ENCODE measurements around the gene CENPT. TPM values are rescaled to one million over a fixed set of nuclear protein-coding genes. Genes with fewer than 3 reads are reported as not detected.

Gene CENPT
- total RNA-seq, 1 donor from 2014 or later, result 82.9 TPM

DNA sequence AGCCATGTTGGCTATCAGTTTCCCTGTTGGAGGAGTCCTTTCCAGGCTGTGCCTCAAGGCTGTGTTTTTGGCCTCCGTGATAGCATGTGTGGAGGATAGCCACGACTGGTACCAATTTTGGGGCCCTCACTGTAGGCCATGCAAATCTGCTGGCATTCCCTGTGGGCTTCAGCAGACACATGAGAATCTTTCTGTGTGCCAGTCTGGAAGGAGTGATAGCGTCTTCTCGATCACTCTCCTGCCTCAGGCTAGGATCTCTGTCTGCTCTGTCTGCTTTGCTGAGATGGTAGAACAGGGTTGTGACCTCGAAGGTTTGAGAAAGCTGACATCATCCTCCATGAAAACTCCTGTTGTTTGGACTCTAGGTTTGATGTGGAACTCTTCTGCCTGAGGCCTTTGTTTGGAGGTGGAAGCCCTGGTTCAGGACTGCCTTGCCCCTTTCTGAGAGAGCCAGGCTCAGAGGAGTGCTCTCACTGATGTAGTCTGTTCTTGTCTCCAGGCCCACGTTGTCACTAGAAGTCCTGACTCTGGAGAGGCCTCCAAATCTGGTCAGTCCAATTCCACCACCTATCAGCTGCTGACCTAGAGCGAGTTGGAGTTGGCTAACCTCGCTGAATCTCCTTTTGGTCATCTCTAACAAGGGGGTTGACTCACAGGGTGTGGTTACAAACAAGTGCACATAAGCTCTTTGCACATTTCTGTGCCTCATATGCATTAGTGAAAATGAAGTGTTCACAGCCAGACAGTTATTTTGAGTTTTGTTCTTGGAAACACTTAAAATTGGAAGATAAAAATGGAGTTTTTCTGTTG lies 13.3 kb upstream of the CENPT start:
- H3K4me3 Mint-ChIP-seq (ENCODE audit: unreplicated experiment), result no peak overlapping the region
- peaks cover 8% of the 10 kb centered on the region for H3K36me3 Mint-ChIP-seq (ENCODE audit: low read depth, unreplicated experiment)
- no peak for DNase-seq (ENCODE audit: low spot score)
- H3K27me3 Mint-ChIP-seq (ENCODE audit: unreplicated experiment), result peaks cover 7% of the 10 kb centered on the region
- H3K4me1 Mint-ChIP-seq (ENCODE audit: unreplicated experiment), result peaks cover 8% of the 10 kb centered on the region
- H3K27ac Mint-ChIP-seq (ENCODE audit: unreplicated experiment), result peak overlapping the region; percentile 24
- TF ChIP-seq, protein P1, sequence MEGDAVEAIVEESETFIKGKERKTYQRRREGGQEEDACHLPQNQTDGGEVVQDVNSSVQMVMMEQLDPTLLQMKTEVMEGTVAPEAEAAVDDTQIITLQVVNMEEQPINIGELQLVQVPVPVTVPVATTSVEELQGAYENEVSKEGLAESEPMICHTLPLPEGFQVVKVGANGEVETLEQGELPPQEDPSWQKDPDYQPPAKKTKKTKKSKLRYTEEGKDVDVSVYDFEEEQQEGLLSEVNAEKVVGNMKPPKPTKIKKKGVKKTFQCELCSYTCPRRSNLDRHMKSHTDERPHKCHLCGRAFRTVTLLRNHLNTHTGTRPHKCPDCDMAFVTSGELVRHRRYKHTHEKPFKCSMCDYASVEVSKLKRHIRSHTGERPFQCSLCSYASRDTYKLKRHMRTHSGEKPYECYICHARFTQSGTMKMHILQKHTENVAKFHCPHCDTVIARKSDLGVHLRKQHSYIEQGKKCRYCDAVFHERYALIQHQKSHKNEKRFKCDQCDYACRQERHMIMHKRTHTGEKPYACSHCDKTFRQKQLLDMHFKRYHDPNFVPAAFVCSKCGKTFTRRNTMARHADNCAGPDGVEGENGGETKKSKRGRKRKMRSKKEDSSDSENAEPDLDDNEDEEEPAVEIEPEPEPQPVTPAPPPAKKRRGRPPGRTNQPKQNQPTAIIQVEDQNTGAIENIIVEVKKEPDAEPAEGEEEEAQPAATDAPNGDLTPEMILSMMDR (IDR thresholded peaks at IDR 0.05; ENCODE audit: unreplicated experiment), result no peak
- H3K9me3 Mint-ChIP-seq (ENCODE audit: unreplicated experiment), result no peaks in the 10 kb centered on the region

DNA sequence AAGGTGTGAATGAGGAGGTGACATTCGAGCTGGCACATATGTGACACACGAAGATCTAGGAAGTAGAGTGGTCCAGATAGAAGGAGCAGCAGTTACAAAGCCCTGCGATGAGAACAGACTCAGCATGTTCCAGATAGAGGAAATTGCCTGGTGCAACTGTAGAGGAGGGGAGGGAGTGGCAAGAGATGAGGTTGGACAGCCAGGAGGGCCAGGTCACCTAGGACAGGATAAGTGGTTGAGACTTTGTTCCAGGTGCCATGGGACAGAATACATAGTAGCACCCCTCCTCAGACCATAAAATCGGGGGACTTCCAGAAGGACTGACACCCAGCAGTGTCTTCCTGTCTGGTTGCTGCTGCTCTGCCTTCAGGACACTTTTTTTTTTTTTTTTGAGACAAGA lies 11.0 kb upstream of the CENPT start:
- no peak overlapping the region for H3K4me3 Mint-ChIP-seq (ENCODE audit: unreplicated experiment)
- DNase-seq (ENCODE audit: low spot score), result no peak
- H3K9me3 Mint-ChIP-seq (ENCODE audit: unreplicated experiment), result no peaks in the 10 kb centered on the region
- H3K36me3 Mint-ChIP-seq (ENCODE audit: low read depth, unreplicated experiment), result peaks cover 8% of the 10 kb centered on the region
- TF ChIP-seq, protein P1 (IDR thresholded peaks at IDR 0.05; ENCODE audit: unreplicated experiment), result no peak
- peaks cover 22% of the 10 kb centered on the region for H3K4me1 Mint-ChIP-seq (ENCODE audit: unreplicated experiment)
- H3K27ac Mint-ChIP-seq (ENCODE audit: unreplicated experiment), result peak overlapping the region; percentile 84
- peaks cover 7% of the 10 kb centered on the region for H3K27me3 Mint-ChIP-seq (ENCODE audit: unreplicated experiment)

DNA sequence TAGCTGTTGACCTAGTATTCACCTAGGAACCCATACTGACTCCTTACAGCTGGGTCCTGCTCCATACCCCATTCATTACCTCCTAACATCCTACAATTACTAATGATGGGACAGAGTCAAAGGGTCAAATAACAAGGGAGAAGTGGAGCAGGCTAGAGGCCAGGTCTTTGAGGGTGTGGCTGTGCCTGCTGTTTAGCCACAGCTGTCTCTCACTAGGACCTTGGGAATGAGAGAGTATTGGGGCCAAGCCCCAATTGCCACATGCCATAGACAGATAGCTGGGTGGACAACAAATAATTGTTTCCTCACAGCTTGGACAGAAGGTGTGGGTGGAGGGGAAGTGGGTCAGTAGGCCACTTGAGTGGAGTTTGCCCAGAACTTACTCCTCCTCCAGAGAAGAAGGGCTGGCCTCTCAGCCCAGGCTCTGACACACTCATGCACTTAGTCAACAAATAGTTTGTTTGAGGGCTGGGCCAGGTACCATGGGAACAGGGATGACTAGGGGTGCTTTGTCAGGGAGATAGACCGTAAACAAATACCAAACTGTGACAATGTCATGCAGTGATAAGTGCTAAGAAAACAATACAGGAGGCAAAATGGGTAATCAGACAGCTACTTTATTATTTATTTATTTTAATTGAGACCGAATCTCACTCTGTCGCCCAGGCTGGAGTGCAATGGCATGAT lies 10.2 kb upstream of the CENPT start:
- Mint-ChIP-seq H3K9me3 (ENCODE audit: unreplicated experiment) (no peaks in the 10 kb centered on the region), H3K36me3 (ENCODE audit: low read depth, unreplicated experiment) (peaks cover 8% of the 10 kb centered on the region), H3K27ac (ENCODE audit: unreplicated experiment) (peak overlapping the region; percentile 84), H3K27me3 (ENCODE audit: unreplicated experiment) (peaks cover 7% of the 10 kb centered on the region), H3K4me1 (ENCODE audit: unreplicated experiment) (peaks cover 22% of the 10 kb centered on the region), H3K4me3 (ENCODE audit: unreplicated experiment) (no peak overlapping the region)
- TF ChIP-seq, protein P1 (IDR thresholded peaks at IDR 0.05; ENCODE audit: unreplicated experiment), result no peak
- DNase-seq (ENCODE audit: low spot score), result no peak

DNA sequence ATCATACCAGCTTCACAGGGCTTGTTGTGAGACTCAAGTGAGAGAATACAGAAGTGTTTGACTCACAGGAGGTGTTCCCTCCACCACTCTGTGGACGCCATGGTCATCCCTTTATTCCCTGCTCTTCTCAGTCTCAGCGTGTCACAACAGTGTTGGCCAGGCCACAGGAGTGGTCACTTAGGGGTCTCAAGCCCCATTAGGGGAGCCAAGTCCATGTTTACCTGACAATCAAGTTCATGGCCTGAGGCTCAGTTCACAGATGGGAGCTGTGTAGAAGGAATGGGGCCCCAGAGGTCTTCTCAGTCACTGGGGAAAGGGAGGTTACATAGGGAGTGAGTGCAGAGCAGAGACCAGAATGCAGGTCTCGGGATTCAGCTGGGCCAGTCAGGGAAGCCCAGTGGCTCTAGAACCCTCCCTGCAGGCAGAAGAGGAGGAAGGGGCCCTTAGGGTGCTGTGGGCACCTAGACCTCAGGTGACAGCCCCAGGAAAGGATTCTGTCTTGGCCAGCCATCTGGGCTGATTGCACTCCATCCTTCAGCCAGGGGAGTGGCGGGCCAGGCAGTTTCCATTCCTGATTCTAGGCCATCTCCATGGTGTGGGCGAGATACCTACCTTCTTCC lies 9.5 kb upstream of the CENPT start:
- TF ChIP-seq, protein P1 (IDR thresholded peaks at IDR 0.05; ENCODE audit: unreplicated experiment), result no peak
- Mint-ChIP-seq H3K36me3 (ENCODE audit: low read depth, unreplicated experiment) (peaks cover 8% of the 10 kb centered on the region), H3K4me1 (ENCODE audit: unreplicated experiment) (peaks cover 22% of the 10 kb centered on the region), H3K27me3 (ENCODE audit: unreplicated experiment) (peaks cover 3% of the 10 kb centered on the region), H3K9me3 (ENCODE audit: unreplicated experiment) (no peaks in the 10 kb centered on the region), H3K4me3 (ENCODE audit: unreplicated experiment) (no peak overlapping the region), H3K27ac (ENCODE audit: unreplicated experiment) (no peak overlapping the region)
- DNase-seq (ENCODE audit: low spot score), result no peak
